SK-N-SH (cell line): ENCODE measurements around the gene MXRA8.

Experiments used
- CTCF ChIP-seq: fragments of 200-600 bp; sonication (generic); IDR thresholded peaks from 2 replicates; pipeline ENCODE4 v1.6.1; 2017; ENCODE audit warnings: antibody characterized with exemption, mild to moderate bottlenecking, moderate library complexity
- ELF1 ChIP-seq: IDR thresholded peaks from 2 replicates; pipeline ENCODE4 v1.4.0; 2012
- IRF3 ChIP-seq: fragments of 150-350 bp; IDR thresholded peaks from 2 replicates; pipeline ENCODE4 v1.6.1; 2016; ENCODE audit warnings: mild to moderate bottlenecking, low read depth, low read length
- JUND ChIP-seq: IDR thresholded peaks from 2 replicates; pipeline ENCODE4 v1.4.0; 2012
- POLR2AphosphoS5 ChIP-seq: IDR thresholded peaks from 2 replicates; pipeline ENCODE4 v1.6.1; 2012; ENCODE audit warnings: low read depth, low read length
- REST ChIP-seq: IDR thresholded peaks from 2 replicates; pipeline ENCODE4 v1.6.1; 2012; ENCODE audit warnings: mild to moderate bottlenecking, low read depth, low read length, moderate library complexity
- RFX5 ChIP-seq: IDR thresholded peaks from 2 replicates; pipeline ENCODE4 v1.6.1; 2012; ENCODE audit warnings: mild to moderate bottlenecking, improper control_type of control experiment, low read length
- SIN3A ChIP-seq: IDR thresholded peaks from 2 replicates; pipeline ENCODE4 v1.6.1; 2012; ENCODE audit warnings: low read depth, mild to moderate bottlenecking, low read length, moderate library complexity, borderline replicate concordance
- TAF1 ChIP-seq: IDR thresholded peaks from 2 replicates; pipeline ENCODE4 v1.6.1; 2012; ENCODE audit warnings: low read depth, mild to moderate bottlenecking, low read length, moderate library complexity, borderline replicate concordance
- YY1 ChIP-seq: IDR thresholded peaks from 2 replicates; pipeline ENCODE4 v1.4.0; 2012; ENCODE audit warnings: low read depth, mild to moderate bottlenecking

GRCh38 chr1:1357871-1358432 is 403 bp downstream of the MXRA8 start:
- TF ChIP-seq POLR2AphosphoS5 (no peak), CTCF (no peak), TAF1 (no peak), REST (no peak), IRF3 (no peak), YY1 (no peak), RFX5 (no peak), ELF1 (no peak), JUND (no peak), SIN3A (no peak)
